ENCODE measurements around the gene HOXC13.

DNA sequence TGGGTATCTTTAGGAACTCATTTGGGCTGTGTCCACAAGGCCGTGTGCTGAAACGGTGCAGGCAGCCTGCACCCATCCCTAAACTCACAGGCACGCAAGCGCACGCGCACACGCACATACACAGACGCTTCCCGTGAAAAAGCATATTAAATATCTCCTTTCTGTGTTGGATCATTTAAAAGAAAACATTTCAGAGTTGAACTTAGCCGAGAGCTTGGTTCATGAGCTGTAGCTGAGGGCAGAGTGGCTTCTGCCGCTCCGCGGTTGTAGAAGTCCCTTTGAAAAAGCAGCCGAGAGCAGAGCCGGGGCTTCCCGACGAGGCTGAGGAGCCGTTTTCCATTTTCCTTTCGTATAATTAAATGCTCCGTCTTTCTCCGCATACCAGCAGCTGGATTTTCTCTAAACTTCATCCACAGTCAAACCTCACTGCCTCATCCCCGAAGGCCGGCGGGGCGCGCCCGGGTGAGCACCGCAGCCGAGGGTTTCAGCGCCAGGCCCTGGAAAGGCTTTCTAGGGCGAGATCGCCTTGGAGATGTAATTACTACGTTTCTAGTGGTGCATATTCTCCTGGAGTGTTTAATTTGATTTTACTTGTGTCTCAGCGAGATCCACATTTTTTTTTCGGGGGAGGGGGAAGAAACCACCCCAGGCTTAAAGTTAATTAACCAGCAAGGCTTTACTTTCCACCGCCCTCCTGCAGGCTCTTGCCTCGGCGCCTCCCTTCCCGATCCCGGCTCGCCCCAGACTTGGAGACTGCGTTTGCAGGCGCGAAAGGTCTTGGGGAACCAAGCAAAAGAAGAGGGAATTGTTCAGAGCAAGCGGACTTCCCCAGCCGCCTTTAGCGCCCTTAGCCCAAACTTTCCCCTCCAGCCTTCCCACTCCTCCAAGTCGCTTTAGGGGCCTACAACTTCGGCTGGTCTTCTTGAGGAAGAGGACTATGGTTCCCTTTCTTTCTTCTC, 3.0 kb upstream of the HOXC13 start:
- TF ChIP-seq RELA (CRISPR knock-in tag; IDR thresholded peaks at IDR 0.05; ENCODE audit: borderline replicate concordance): no peak
- TF ChIP-seq NR1H2 (CRISPR knock-in tag; IDR thresholded peaks at IDR 0.05): no peak
- no peak for TF ChIP-seq NFYB (CRISPR knock-in tag; conservative IDR thresholded peaks at IDR 0.05; ENCODE audit: low read depth)
- TF ChIP-seq, protein P1, sequence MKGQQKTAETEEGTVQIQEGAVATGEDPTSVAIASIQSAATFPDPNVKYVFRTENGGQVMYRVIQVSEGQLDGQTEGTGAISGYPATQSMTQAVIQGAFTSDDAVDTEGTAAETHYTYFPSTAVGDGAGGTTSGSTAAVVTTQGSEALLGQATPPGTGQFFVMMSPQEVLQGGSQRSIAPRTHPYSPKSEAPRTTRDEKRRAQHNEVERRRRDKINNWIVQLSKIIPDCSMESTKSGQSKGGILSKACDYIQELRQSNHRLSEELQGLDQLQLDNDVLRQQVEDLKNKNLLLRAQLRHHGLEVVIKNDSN (CRISPR knock-in tag; IDR thresholded peaks at IDR 0.05): no peak
- no peak for TF ChIP-seq IRF2 (CRISPR knock-in tag; IDR thresholded peaks at IDR 0.05; ENCODE audit: borderline replicate concordance, low read depth)
- TF ChIP-seq, protein P2, sequence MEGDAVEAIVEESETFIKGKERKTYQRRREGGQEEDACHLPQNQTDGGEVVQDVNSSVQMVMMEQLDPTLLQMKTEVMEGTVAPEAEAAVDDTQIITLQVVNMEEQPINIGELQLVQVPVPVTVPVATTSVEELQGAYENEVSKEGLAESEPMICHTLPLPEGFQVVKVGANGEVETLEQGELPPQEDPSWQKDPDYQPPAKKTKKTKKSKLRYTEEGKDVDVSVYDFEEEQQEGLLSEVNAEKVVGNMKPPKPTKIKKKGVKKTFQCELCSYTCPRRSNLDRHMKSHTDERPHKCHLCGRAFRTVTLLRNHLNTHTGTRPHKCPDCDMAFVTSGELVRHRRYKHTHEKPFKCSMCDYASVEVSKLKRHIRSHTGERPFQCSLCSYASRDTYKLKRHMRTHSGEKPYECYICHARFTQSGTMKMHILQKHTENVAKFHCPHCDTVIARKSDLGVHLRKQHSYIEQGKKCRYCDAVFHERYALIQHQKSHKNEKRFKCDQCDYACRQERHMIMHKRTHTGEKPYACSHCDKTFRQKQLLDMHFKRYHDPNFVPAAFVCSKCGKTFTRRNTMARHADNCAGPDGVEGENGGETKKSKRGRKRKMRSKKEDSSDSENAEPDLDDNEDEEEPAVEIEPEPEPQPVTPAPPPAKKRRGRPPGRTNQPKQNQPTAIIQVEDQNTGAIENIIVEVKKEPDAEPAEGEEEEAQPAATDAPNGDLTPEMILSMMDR (IDR thresholded peaks at IDR 0.05): no peak
- TF ChIP-seq, protein P3, sequence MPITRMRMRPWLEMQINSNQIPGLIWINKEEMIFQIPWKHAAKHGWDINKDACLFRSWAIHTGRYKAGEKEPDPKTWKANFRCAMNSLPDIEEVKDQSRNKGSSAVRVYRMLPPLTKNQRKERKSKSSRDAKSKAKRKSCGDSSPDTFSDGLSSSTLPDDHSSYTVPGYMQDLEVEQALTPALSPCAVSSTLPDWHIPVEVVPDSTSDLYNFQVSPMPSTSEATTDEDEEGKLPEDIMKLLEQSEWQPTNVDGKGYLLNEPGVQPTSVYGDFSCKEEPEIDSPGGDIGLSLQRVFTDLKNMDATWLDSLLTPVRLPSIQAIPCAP (CRISPR knock-in tag; IDR thresholded peaks at IDR 0.05): no peak
- TF ChIP-seq, protein P4, sequence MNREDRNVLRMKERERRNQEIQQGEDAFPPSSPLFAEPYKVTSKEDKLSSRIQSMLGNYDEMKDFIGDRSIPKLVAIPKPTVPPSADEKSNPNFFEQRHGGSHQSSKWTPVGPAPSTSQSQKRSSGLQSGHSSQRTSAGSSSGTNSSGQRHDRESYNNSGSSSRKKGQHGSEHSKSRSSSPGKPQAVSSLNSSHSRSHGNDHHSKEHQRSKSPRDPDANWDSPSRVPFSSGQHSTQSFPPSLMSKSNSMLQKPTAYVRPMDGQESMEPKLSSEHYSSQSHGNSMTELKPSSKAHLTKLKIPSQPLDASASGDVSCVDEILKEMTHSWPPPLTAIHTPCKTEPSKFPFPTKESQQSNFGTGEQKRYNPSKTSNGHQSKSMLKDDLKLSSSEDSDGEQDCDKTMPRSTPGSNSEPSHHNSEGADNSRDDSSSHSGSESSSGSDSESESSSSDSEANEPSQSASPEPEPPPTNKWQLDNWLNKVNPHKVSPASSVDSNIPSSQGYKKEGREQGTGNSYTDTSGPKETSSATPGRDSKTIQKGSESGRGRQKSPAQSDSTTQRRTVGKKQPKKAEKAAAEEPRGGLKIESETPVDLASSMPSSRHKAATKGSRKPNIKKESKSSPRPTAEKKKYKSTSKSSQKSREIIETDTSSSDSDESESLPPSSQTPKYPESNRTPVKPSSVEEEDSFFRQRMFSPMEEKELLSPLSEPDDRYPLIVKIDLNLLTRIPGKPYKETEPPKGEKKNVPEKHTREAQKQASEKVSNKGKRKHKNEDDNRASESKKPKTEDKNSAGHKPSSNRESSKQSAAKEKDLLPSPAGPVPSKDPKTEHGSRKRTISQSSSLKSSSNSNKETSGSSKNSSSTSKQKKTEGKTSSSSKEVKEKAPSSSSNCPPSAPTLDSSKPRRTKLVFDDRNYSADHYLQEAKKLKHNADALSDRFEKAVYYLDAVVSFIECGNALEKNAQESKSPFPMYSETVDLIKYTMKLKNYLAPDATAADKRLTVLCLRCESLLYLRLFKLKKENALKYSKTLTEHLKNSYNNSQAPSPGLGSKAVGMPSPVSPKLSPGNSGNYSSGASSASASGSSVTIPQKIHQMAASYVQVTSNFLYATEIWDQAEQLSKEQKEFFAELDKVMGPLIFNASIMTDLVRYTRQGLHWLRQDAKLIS (CRISPR knock-in tag; IDR thresholded peaks at IDR 0.05; ENCODE audit: borderline replicate concordance): no peak
- no peak for TF ChIP-seq ELF4 (CRISPR knock-in tag; IDR thresholded peaks at IDR 0.05; ENCODE audit: low read depth)
- no peak for TF ChIP-seq ZNF232 (CRISPR knock-in tag; IDR thresholded peaks at IDR 0.05)
- TF ChIP-seq ESRRA (CRISPR knock-in tag; IDR thresholded peaks at IDR 0.05; ENCODE audit: borderline replicate concordance): no peak
- TF ChIP-seq FOXP1 (CRISPR knock-in tag; IDR thresholded peaks at IDR 0.05; ENCODE audit: borderline replicate concordance): no peak
- no peak for TF ChIP-seq CBFB (CRISPR knock-in tag; IDR thresholded peaks at IDR 0.05; ENCODE audit: low read depth)
- no peak for TF ChIP-seq NFE2L1 (CRISPR knock-in tag; IDR thresholded peaks at IDR 0.05)
